GM19397 (cell line): ENCODE results near the gene SFXN5.
"Not testable (repeated sequence)": the region's sequence is repeated elsewhere in the genome, so short reads cannot be mapped to it uniquely, and the experiment has no call there.

ENCODE experiments used
- ATAC-seq: cut with Tn5 transposase; IDR thresholded peaks from one replicate; pipeline ENCODE4 v1.9.1; 2021; ENCODE audit warnings: mild to moderate bottlenecking, moderate library complexity; ENCODE audit not compliant: unreplicated experiment

Gene SFXN5

GRCh38 chr2:73101626-73102256 is 30.2 kb upstream of the SFXN5 start:
- no peak for ATAC-seq

GRCh38 chr2:73100956-73101355 is 29.4 kb upstream of the SFXN5 start:
- no peak for ATAC-seq

- ATAC-seq, result no peak
Measured at GRCh38 chr2:73099486-73099885, 28.0 kb upstream of the SFXN5 start.

- no peak for ATAC-seq
Measured at GRCh38 chr2:73095910-73096309, 24.4 kb upstream of the SFXN5 start.

- ATAC-seq, result not testable (repeated sequence)
Measured at GRCh38 chr2:73093601-73094218, 22.2 kb upstream of the SFXN5 start.

- no peak for ATAC-seq
Measured at GRCh38 chr2:73092146-73092783, 20.8 kb upstream of the SFXN5 start.

- no peak for ATAC-seq
Measured at GRCh38 chr2:73091696-73092095, 20.2 kb upstream of the SFXN5 start.

GRCh38 chr2:73091164-73091563 is 19.7 kb upstream of the SFXN5 start:
- no peak for ATAC-seq

- ATAC-seq, result no peak
Measured at GRCh38 chr2:73089270-73090030, 17.9 kb upstream of the SFXN5 start.

GRCh38 chr2:73088703-73089102 is 17.2 kb upstream of the SFXN5 start:
- no peak for ATAC-seq

- ATAC-seq, result no peak
Measured at GRCh38 chr2:73088211-73088610, 16.7 kb upstream of the SFXN5 start.

GRCh38 chr2:73087311-73087710 is 15.8 kb upstream of the SFXN5 start:
- no peak for ATAC-seq

GRCh38 chr2:73085691-73086090 is 14.2 kb upstream of the SFXN5 start:
- peak; percentile 89 for ATAC-seq

- ATAC-seq, result no peak
Measured at GRCh38 chr2:73084971-73085370, 13.5 kb upstream of the SFXN5 start.

- no peak for ATAC-seq
Measured at GRCh38 chr2:73083886-73084800, 12.6 kb upstream of the SFXN5 start.

- ATAC-seq, result no peak
Measured at GRCh38 chr2:73082523-73083410, 11.3 kb upstream of the SFXN5 start.

GRCh38 chr2:73081181-73081671 is 9.7 kb upstream of the SFXN5 start:
- no peak for ATAC-seq

GRCh38 chr2:73080321-73081131 is 9.0 kb upstream of the SFXN5 start:
- no peak for ATAC-seq

- no peak for ATAC-seq
Measured at GRCh38 chr2:73079636-73080035, 8.1 kb upstream of the SFXN5 start.
